WTC11 (cell line): ENCODE measurements around the gene BAIAP2L1. TPM values are rescaled to one million over a fixed set of nuclear protein-coding genes. Genes with fewer than 3 reads are reported as not detected.
A peak's percentile ranks its signal among the peaks of the same experiment; 100 is the strongest.
"Not testable (repeated sequence)": the region's sequence is repeated elsewhere in the genome, so short reads cannot be mapped to it uniquely, and the experiment has no call there.

Source experiments
- ATAC-seq: fragments of 200-7000 bp; cut with Tn5 transposase; 2 replicates; pipeline ENCODE4 v1.10.0; 2021; ENCODE audit warnings: mild to moderate bottlenecking, moderate library complexity
- CTCF ChIA-PET: fragments of 300-600 bp; sonication (Branson Sonifier 250); formaldehyde crosslinking; loops from one replicate; lab custom pipeline; 2021; ENCODE audit warnings: antibody characterized with exemption; lab: Charles Lee
- POLR2A ChIA-PET: fragments of 350-600 bp; sonication (Branson Sonifier 250); formaldehyde crosslinking; loops from one replicate; lab custom pipeline; 2021; ENCODE audit warnings: antibody characterized with exemption; lab: Charles Lee
- DNase-seq: peaks from one replicate; pipeline ENCODE4 v3.0.0; 2021; ENCODE audit warnings: low spot score
- H3K27ac Mint-ChIP-seq: 2 replicates; pipeline ENCODE4 v1.8.0; 2021; ENCODE audit warnings: mixed read lengths
- H3K27me3 Mint-ChIP-seq: 2 replicates; pipeline ENCODE4 v1.8.0; 2021; ENCODE audit warnings: low read depth, mild to moderate bottlenecking, moderate library complexity, mixed read lengths
- H3K36me3 Mint-ChIP-seq: 2 replicates; pipeline ENCODE4 v1.8.0; 2021; ENCODE audit warnings: mixed read lengths
- H3K4me1 Mint-ChIP-seq: 2 replicates; pipeline ENCODE4 v1.8.0; 2022; ENCODE audit warnings: mixed read lengths
- H3K4me3 Mint-ChIP-seq: 2 replicates; pipeline ENCODE4 v1.8.0; 2021; ENCODE audit warnings: mild to moderate bottlenecking, moderate library complexity, mixed read lengths
- H3K9me3 Mint-ChIP-seq: 2 replicates; pipeline ENCODE4 v1.8.0; 2021; ENCODE audit warnings: mixed read lengths
- CBFB ChIP-seq: sonication (generic); formaldehyde crosslinking; IDR thresholded peaks from 2 replicates; pipeline ENCODE4 v1.8.1; 2022; ENCODE audit warnings: mild to moderate bottlenecking, low read depth, missing genetic modification reagents
- FOXK1 ChIP-seq: sonication (generic); formaldehyde crosslinking; IDR thresholded peaks from 2 replicates; pipeline ENCODE4 v1.8.0; 2022; ENCODE audit warnings: mild to moderate bottlenecking, moderate library complexity, missing genetic modification reagents
- GRHL2 ChIP-seq: fragments of 250-450 bp; sonication (Bioruptor Pico); IDR thresholded peaks from 2 replicates; pipeline ENCODE4 v1.8.0; 2022; ENCODE audit warnings: mild to moderate bottlenecking, moderate library complexity; ENCODE audit not compliant: insufficient replicate concordance, severe bottlenecking
- HMGA2 ChIP-seq: fragments of 250-450 bp; sonication (Bioruptor Pico); IDR thresholded peaks from 2 replicates; pipeline ENCODE4 v1.4.0; 2021; ENCODE audit warnings: mild to moderate bottlenecking, moderate library complexity
- NFATC4 ChIP-seq: fragments of 250-450 bp; sonication (Bioruptor Pico); IDR thresholded peaks from 2 replicates; pipeline ENCODE4 v1.9.0; 2021; ENCODE audit warnings: mild to moderate bottlenecking
- NR3C1 ChIP-seq: sonication (generic); formaldehyde crosslinking; conservative IDR thresholded peaks from 2 replicates; pipeline ENCODE4 v1.8.1; 2023; ENCODE audit warnings: low read depth, mild to moderate bottlenecking, missing genetic modification reagents
- RORB ChIP-seq: fragments of 250-450 bp; sonication (Bioruptor Pico); IDR thresholded peaks from 2 replicates; pipeline ENCODE4 v1.9.0; 2021; ENCODE audit warnings: mild to moderate bottlenecking
- SOX15 ChIP-seq: fragments of 250-450 bp; sonication (Bioruptor Pico); IDR thresholded peaks from 2 replicates; pipeline ENCODE4 v1.9.0; 2021; ENCODE audit warnings: mild to moderate bottlenecking
- ZNF121 ChIP-seq: sonication (generic); formaldehyde crosslinking; IDR thresholded peaks from 2 replicates; pipeline ENCODE4 v1.8.0; 2023; ENCODE audit warnings: missing genetic modification reagents
- ZNF232 ChIP-seq: sonication (generic); formaldehyde crosslinking; IDR thresholded peaks from 2 replicates; pipeline ENCODE4 v1.8.0; 2022; ENCODE audit warnings: mild to moderate bottlenecking, missing genetic modification reagents
- ZNF423 ChIP-seq: fragments of 250-450 bp; sonication (Bioruptor Pico); IDR thresholded peaks from 2 replicates; pipeline ENCODE4 v2.1.2; 2022; ENCODE audit warnings: mild to moderate bottlenecking, moderate library complexity
- total RNA-seq: library from RNA; stranded (reverse); gene quantifications from 3 replicates; pipeline ENCODE4 v1.2.3, GENCODE V29; 2021
- TF ChIP-seq, protein P1 (sequence below): fragments of 250-450 bp; sonication (Bioruptor Pico); IDR thresholded peaks from 2 replicates; pipeline ENCODE4 v1.9.0; 2021; ENCODE audit warnings: mild to moderate bottlenecking
- TF ChIP-seq, protein P2 (sequence below): fragments of 200-600 bp; IDR thresholded peaks from 2 replicates; pipeline ENCODE4 v1.8.0; 2022; ENCODE audit warnings: antibody characterized with exemption
- TF ChIP-seq, protein P3 (sequence below): fragments of 250-450 bp; sonication (Bioruptor Pico); IDR thresholded peaks from 2 replicates; pipeline ENCODE4 v1.8.0; 2021; ENCODE audit warnings: mild to moderate bottlenecking
- TF ChIP-seq, protein P4 (sequence below): fragments of 250-450 bp; sonication (Bioruptor Pico); IDR thresholded peaks from 2 replicates; pipeline ENCODE4 v2.1.2; 2022; ENCODE audit warnings: mild to moderate bottlenecking, moderate library complexity

Gene BAIAP2L1
- total RNA-seq, 1 experiment from 2014 or later, result 37.5 TPM

DNA sequence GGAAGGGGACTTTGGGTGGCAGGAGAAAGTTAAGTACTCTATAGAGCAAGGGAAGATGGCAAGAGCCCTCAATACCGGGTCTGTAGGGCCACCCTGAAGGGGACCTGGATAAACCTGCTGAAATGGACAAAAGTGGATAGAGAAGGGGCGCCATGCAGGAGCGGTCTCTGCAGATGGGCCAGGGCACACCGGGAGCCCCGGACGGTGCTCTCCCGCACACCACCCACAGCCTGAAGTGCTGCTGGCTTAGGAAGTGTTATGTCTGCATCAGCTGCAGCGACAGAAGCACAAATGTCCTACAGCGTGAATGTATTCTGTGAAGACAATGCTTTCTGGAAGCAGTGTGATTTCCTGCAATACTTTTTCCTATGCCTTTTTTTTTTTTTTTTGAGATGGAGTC lies 81.7 kb downstream of the BAIAP2L1 start:
- CTCF ChIA-PET, result interaction anchor here (0.7 kb wide), 1 partner anchor 153 kb away, joined by 3 read pairs; no protein-coding TSS in a partner anchor
- H3K4me1 Mint-ChIP-seq, result peaks cover 19% of the 10 kb centered on the region

DNA sequence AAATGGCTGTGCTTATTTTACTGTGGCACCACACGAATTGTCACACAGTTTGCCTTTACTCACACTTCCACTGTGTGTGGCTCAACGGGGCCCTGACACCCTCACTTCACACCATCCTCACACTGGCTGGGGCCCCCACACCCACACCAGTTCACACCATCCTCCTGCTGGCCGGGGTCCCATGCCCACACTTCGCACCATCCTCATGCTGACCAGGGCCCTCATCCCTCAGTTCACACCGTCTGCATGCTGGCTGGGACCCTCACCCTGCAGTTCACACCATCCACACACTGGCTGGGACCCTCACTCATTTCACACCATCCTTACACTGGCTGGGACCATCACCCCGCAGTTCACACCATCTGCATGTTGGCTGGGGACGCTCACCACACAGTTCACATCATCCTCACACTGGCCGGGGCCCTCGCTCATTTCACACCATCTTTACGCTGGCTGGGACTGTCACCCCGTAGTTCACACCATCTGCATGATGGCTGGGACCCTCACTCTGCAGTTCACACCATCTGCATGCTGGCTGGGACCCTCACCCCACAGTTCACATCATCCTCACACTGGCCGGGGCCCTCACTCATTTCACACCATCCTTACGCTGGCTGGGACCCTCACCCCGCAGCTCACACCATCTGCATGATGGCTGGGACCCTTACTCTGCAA lies 83.4 kb downstream of the BAIAP2L1 start:
- Mint-ChIP-seq H3K4me1 (peaks cover 2% of the 10 kb centered on the region), H3K36me3 (peaks cover 40% of the 10 kb centered on the region), H3K27me3 (no peaks in the 10 kb centered on the region), H3K9me3 (peaks cover 26% of the 10 kb centered on the region), H3K4me3 (no peak overlapping the region), H3K27ac (peak overlapping the region; percentile 72; the same call in 1 of the 2 replicates)
- DNase-seq (no peak), ATAC-seq (no peak)
- ChIA-PET CTCF (no interaction called here), POLR2A (no interaction called here)
- no peak for TF ChIP-seq FOXK1 (CRISPR knock-in tag)
- TF ChIP-seq SOX15 (CRISPR knock-in tag), result no peak
- no peak for TF ChIP-seq NFATC4
- TF ChIP-seq, protein P1, sequence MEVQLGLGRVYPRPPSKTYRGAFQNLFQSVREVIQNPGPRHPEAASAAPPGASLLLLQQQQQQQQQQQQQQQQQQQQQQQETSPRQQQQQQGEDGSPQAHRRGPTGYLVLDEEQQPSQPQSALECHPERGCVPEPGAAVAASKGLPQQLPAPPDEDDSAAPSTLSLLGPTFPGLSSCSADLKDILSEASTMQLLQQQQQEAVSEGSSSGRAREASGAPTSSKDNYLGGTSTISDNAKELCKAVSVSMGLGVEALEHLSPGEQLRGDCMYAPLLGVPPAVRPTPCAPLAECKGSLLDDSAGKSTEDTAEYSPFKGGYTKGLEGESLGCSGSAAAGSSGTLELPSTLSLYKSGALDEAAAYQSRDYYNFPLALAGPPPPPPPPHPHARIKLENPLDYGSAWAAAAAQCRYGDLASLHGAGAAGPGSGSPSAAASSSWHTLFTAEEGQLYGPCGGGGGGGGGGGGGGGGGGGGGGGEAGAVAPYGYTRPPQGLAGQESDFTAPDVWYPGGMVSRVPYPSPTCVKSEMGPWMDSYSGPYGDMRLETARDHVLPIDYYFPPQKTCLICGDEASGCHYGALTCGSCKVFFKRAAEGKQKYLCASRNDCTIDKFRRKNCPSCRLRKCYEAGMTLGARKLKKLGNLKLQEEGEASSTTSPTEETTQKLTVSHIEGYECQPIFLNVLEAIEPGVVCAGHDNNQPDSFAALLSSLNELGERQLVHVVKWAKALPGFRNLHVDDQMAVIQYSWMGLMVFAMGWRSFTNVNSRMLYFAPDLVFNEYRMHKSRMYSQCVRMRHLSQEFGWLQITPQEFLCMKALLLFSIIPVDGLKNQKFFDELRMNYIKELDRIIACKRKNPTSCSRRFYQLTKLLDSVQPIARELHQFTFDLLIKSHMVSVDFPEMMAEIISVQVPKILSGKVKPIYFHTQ, result no peak
- no peak for TF ChIP-seq NR3C1
- TF ChIP-seq GRHL2 (CRISPR knock-in tag), result no peak
- TF ChIP-seq, protein P2, sequence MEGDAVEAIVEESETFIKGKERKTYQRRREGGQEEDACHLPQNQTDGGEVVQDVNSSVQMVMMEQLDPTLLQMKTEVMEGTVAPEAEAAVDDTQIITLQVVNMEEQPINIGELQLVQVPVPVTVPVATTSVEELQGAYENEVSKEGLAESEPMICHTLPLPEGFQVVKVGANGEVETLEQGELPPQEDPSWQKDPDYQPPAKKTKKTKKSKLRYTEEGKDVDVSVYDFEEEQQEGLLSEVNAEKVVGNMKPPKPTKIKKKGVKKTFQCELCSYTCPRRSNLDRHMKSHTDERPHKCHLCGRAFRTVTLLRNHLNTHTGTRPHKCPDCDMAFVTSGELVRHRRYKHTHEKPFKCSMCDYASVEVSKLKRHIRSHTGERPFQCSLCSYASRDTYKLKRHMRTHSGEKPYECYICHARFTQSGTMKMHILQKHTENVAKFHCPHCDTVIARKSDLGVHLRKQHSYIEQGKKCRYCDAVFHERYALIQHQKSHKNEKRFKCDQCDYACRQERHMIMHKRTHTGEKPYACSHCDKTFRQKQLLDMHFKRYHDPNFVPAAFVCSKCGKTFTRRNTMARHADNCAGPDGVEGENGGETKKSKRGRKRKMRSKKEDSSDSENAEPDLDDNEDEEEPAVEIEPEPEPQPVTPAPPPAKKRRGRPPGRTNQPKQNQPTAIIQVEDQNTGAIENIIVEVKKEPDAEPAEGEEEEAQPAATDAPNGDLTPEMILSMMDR, result no peak
- no peak for TF ChIP-seq RORB (CRISPR knock-in tag)
- TF ChIP-seq, protein P3, sequence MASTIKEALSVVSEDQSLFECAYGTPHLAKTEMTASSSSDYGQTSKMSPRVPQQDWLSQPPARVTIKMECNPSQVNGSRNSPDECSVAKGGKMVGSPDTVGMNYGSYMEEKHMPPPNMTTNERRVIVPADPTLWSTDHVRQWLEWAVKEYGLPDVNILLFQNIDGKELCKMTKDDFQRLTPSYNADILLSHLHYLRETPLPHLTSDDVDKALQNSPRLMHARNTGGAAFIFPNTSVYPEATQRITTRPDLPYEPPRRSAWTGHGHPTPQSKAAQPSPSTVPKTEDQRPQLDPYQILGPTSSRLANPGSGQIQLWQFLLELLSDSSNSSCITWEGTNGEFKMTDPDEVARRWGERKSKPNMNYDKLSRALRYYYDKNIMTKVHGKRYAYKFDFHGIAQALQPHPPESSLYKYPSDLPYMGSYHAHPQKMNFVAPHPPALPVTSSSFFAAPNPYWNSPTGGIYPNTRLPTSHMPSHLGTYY (CRISPR knock-in tag), result no peak

More for the DNA sequence above, 81.7 kb downstream of the BAIAP2L1 start:
- ATAC-seq, result no peak
- peaks cover 26% of the 10 kb centered on the region for H3K9me3 Mint-ChIP-seq
- no peak overlapping the region for H3K4me3 Mint-ChIP-seq
- POLR2A ChIA-PET, result interaction anchor here (0.9 kb wide), 1 partner anchor 82 kb away, joined by 3 read pairs; the partner anchor contains the start of gene BAIAP2L1
- no peak overlapping the region for H3K27ac Mint-ChIP-seq
- TF ChIP-seq CBFB (CRISPR knock-in tag), result no peak
- TF ChIP-seq ZNF121 (CRISPR knock-in tag), result no peak
- TF ChIP-seq, protein P4, sequence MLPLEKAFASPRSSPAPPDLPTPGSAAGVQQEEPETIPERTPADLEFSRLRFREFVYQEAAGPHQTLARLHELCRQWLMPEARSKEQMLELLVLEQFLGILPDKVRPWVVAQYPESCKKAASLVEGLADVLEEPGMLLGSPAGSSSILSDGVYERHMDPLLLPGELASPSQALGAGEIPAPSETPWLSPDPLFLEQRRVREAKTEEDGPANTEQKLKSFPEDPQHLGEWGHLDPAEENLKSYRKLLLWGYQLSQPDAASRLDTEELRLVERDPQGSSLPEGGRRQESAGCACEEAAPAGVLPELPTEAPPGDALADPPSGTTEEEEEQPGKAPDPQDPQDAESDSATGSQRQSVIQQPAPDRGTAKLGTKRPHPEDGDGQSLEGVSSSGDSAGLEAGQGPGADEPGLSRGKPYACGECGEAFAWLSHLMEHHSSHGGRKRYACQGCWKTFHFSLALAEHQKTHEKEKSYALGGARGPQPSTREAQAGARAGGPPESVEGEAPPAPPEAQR (CRISPR knock-in tag), result no peak
- TF ChIP-seq HMGA2 (CRISPR knock-in tag), result no peak
- no peak for TF ChIP-seq NFATC4
- no peak for TF ChIP-seq ZNF423 (CRISPR knock-in tag)
- TF ChIP-seq ZNF232 (CRISPR knock-in tag), result no peak
- no peaks in the 10 kb centered on the region for H3K27me3 Mint-ChIP-seq
- DNase-seq, result no peak
- H3K36me3 Mint-ChIP-seq, result peaks cover 39% of the 10 kb centered on the region

DNA sequence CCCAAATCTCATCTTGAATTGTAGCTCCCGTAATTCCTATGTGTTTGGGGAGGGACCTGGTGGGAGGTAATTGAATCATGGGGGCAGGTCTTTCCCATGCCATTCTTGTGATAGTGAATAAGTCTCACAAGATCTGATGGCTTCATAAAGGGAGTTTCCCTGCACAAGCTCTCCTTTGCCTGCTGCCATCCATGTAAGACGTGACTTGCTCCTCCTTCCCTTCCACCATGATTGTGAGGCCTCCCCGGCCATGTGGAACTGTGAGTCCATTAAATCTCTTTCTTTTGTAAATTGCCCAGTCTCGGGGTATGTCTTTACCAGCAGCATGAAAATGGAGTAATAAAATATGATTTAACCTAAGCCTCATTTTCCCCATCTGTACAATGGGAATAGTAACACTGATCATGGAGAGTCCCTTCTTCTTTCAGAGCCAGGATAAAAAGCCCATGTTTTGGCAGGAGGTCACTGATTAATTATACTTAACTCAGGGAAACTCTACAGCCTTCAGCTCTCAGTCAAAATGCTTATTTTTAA lies 84.8 kb downstream of the BAIAP2L1 start:
- H3K4me3 Mint-ChIP-seq, H3K27me3 Mint-ChIP-seq, ATAC-seq, H3K4me1 Mint-ChIP-seq, H3K27ac Mint-ChIP-seq, POLR2A ChIA-PET, DNase-seq: not testable (repeated sequence)
- Mint-ChIP-seq H3K36me3 (peaks cover 52% of the 10 kb centered on the region), H3K9me3 (peaks cover 26% of the 10 kb centered on the region)
- CTCF ChIA-PET, result interaction anchor here (0.6 kb wide), 1 partner anchor 105 kb away, joined by 3 read pairs; no protein-coding TSS in a partner anchor
